GM18508 (cell line): ENCODE results near the gene MTTP.

Experiments
- ATAC-seq: cut with Tn5 transposase; IDR thresholded peaks from one replicate; pipeline ENCODE4 v1.9.1; 2021; ENCODE audit warnings: moderate number of reproducible peaks; ENCODE audit not compliant: insufficient read depth, unreplicated experiment

Gene MTTP

DNA sequence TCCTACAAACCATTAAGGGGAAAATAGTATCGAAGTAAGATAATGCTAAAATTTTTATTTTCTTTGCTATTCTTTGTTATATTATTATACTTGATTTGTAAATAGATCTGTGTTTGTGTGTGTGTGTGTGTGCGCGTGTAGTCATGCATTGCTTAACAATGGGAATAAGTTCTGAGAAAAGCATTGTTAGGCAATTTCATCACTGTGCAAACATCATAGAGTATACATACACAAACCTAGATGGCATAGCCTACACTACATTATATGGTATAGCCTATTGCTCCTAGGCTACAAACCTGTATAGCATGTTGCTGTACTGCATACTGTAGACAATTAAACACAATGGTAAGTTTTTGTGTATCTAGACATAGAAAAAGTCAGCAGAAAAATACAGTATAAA is 17.1 kb downstream of the MTTP start:
- no peak for ATAC-seq

DNA sequence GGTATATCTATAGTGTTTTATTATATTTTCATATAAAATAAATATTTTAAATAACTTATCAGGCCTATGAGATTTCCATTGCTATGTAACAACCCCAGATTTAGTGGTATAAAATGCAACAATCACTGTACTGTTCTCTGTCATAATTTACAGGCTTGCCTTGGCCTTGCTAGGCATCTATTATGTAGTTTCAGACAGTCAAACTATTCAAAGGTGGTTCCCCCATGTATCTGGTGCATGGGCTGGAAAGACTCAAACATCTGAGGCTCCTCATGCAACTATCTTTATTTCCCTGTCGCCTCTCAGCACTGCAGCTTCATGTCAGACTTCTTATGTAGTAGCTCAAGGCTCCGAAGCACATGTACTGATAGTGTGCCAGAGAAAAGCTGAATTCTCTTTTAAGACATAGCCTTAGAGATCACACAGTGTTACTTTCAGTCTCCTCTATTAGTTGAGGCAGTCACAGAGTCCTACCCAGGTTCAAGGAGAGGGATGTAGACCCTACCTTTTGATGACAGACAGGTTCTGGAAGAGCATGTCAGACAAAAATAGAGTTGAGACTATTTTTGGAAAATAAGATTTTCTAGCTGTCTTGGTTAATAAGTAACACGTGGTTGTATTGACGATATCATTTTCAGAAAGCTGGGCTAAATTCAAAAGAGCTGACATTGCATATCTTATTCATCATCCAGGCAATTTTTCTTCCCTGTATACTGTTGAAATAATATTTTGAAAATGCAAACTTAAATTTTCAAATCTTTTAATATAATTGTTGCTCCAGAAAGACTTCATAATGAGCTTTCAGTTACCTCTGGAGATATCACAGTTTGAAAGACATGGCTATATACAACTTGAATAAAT is 19.4 kb downstream of the MTTP start:
- ATAC-seq = peak; percentile 88

DNA sequence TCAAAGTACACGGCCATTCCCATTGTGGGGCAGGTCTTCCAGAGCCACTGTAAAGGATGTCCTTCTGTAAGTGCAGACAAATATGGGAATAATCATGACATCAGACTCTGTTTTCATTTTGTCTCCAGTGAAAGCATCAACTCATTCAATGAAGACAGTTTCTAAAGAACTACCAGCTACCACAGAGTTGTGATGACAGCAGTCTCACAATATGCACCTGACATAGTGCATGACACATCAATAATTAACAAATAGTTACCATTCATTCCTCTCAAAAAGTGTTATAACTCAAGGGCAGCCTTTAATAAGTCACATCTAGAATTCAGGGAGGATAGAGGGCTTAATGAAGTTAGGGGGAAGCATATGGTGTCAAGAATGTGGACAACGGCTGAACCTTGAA is 20.2 kb downstream of the MTTP start:
- ATAC-seq = no peak

DNA sequence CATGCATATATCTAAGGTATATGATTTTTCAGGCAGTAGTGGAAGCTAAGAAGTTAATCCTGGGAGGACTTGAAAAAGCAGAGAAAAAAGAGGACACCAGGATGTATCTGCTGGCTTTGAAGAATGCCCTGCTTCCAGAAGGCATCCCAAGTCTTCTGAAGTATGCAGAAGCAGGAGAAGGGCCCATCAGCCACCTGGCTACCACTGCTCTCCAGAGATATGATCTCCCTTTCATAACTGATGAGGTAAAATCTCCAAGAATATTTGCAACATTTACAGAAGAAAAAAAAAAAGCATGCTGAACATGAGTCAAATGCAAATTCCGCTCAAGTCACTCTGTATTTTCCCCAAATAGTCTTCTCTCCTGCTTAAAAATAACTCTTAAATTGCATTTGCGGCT is 32.1 kb downstream of the MTTP start:
- ATAC-seq = no peak

GRCh38 chr4:99608417-99608816 is 33.8 kb downstream of the MTTP start:
- no peak for ATAC-seq

- ATAC-seq = no peak
Observed at GRCh38 chr4:99610605-99611175, 36.1 kb downstream of the MTTP start.

- no peak for ATAC-seq
Observed at GRCh38 chr4:99612281-99612680, 37.7 kb downstream of the MTTP start.

DNA sequence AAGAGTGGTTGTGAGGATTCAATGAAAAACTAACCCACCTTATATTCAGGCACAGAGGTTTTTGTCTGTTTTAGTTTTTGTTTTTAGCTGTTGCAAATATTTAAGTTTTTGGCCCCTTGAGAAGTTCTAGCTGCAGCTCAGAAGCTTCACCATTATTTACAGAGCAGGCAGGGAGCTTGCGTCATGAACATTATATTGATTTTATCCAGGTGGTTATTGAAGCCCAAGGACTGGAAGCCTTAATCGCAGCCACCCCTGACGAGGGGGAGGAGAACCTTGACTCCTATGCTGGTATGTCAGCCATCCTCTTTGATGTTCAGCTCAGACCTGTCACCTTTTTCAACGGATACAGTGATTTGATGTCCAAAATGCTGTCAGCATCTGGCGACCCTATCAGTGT is 38.1 kb downstream of the MTTP start:
- ATAC-seq = no peak

- ATAC-seq = no peak
Observed at GRCh38 chr4:99614491-99614890, 39.9 kb downstream of the MTTP start.

DNA sequence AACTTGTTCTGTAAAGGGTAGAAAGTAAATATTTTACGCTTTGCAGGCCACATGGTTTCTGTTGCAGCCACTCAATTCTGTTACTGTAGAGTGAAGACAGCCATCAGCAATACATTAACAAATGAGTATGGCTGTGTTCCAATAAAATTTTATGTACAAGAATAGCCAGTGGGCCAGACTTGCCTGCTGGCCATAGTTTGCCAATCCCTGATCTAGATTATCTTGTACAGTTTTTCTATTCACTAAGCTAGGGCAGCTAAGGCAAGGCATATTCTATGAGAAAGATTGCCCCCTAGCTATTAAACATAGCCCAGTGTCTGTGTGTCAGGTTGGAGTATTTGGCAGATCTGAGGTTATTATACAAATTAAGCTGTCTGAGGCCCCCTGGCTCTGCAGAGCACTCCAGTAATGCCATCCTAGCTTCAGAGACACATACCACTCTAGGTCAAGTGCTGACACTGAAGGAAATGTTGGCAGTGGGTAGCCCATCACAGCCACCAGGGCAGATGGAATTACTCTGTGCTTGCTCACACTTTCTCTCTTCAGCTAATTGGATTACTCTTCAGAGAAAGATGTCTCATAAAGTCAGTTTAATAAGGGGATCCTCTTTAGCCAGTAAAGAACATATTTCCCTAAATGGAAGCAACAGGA is 40.7 kb downstream of the MTTP start:
- ATAC-seq = no peak

- no peak for ATAC-seq
Observed at GRCh38 chr4:99617374-99617773, 42.8 kb downstream of the MTTP start.

DNA sequence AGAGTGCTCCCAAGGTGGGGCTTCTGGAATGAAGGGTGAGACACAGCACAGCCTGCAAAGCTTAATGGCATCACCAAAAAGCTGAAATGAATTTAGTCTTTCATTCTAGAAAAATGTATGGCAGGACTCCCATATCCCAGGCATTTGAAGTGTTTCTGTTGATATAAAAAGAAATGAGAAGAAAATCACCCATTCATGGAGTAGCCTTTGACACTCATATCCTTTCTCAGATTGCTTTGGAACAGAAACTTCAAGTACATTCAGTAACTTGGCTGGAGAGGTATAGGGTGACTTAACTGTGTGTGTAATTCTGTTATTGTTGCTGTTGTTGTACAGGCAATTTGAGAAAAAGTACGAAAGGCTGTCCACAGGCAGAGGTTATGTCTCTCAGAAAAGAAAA is 47.7 kb downstream of the MTTP start:
- no peak for ATAC-seq

DNA sequence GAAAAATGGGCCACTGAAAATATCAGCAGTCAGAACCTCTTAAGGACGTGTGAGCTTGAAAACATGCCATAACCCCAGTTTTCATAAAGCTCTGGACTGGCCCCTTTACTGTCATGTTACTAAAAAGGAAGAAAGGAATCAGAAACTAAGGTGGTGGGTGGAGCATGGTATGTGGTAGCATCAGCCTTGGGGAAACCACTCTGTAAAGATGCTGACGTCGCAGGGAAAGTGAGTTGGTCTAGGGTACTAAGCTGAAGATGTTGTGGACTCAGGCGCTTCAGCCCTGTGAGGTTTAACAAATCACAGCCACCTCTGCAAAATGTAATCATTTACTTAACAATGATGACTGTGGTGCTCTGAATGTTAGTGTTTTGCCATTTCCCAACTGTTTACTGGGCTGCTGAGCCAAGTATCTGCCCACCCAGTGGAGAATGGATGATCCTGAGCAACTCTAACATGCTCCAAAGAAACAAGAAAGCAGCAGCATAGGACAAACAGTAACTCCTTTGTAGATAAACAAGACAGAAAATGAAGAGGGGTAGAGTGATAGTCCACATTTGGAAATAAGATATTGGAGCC is 49.6 kb downstream of the MTTP start:
- no peak for ATAC-seq

DNA sequence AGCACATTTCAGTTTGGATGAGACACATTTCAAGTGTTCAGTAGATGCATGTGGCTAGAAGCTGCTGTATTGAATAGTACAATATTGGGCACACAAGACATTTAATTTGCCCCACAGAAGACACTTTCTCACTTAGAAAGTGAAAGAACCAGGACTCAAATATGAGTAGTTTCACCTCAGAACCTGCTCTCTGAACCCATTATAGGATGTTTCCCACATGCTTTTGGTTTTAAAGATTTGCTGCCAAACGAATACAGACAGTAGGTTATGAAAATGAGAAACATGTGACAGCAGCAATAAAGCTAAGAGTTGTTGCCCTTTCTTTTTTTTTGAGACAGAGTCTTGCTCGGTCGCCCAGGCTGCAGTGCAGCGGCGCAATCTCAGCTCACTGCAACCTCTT is 50.7 kb downstream of the MTTP start:
- peak; percentile 50 for ATAC-seq

- no peak for ATAC-seq
Observed at GRCh38 chr4:99628040-99628439, 53.4 kb downstream of the MTTP start.

DNA sequence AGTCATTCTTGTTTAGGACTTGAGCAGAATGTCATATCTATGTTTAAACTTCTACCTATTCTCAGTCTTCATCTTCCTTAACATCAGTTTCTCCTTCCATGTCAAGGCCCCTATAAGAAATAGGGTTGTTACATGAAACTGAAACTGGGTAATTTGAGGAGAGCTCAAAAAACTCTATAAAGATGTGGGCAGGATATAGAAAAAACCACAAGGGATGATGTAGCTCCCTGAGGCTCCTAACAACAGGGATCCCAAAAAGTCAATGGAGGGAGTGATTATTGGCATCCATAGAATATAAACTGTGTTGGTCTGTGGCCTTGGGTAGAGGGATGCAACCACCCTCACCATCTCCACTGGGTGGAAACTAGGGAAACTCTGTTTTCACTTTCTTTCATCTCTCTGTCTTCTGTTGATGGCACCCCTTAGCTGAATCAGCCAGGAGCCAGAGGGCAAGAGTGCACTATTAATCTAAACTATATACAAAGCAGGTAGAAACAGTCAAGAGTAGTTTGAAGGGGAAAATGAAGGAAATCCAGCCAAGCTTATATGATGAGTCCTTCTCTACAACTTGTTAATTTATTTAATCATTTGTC is 55.4 kb downstream of the MTTP start:
- no peak for ATAC-seq

DNA sequence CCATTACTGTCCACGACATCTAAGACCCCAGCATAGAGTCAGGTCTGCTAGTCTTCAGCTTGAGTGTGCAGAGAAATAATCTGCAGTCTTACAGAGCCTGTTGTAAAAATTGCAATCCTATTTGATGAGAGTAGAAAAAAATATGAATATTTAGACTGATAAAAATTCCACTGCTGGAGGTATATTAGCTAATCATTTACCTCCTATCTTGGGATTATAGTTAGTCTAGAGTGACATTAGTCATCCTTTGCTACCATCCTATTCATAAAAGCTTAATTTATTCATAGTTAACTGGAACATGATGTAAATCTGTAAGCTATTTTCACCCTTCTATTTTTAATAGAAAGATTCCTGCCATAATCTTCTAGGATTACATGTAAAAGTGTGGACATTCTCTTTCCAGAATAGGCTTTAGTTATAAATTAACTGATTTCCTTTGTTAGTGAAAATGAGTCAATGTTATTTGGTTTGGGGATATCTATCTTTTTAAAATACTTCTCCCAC is 56.3 kb downstream of the MTTP start:
- no peak for ATAC-seq

- ATAC-seq = no peak
Observed at GRCh38 chr4:99633772-99634171, 59.1 kb downstream of the MTTP start.

DNA sequence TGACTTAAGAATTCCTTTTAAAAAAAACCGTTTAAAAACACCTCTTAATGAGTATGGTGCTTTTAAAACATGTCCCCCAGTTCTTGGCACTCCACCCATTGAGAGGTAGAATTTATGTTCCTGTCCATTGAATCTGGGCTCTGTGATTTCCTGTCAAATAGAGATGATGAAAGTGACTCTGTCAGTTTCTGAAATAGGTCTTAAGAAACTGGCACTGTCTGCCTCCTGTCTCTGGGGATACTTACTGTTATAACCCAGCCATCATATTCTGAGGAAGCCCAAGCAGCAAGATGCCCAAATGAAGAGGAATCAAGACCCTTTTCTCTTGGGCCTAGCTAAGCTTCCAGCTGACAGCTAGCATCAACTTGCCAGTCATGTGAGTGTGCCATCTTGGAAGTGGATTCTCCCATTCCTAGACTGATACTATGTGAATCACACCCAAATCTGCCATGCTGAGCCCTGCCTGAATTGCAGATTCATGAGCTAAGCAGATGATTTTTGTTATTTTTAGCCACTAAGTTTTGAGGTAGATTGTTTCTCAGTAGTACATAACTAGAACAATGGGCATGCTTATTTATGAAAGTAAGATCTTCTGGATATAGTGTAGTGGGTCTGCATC is 60.2 kb downstream of the MTTP start:
- no peak for ATAC-seq

DNA sequence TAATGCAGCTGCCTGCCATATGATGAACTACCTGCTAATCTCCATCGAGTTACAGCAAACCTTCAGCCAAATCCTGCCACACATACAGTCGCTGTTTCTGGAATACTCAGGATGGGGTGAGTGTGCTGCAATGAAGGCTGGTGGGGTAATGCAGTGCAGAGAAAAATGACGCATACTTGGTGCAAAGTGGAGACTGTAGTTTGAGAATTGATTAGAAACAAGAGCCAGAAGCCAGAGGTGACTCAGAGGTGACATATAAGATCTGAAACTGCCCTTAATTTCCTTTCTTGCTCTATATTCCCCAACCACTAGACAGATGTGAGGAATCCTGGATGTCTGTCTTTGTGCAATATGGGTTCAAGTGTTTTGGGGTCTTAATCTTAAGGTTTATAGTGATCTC is 61.0 kb downstream of the MTTP start:
- ATAC-seq = no peak
